ENCODE measurements around the gene RPL13.

DNA sequence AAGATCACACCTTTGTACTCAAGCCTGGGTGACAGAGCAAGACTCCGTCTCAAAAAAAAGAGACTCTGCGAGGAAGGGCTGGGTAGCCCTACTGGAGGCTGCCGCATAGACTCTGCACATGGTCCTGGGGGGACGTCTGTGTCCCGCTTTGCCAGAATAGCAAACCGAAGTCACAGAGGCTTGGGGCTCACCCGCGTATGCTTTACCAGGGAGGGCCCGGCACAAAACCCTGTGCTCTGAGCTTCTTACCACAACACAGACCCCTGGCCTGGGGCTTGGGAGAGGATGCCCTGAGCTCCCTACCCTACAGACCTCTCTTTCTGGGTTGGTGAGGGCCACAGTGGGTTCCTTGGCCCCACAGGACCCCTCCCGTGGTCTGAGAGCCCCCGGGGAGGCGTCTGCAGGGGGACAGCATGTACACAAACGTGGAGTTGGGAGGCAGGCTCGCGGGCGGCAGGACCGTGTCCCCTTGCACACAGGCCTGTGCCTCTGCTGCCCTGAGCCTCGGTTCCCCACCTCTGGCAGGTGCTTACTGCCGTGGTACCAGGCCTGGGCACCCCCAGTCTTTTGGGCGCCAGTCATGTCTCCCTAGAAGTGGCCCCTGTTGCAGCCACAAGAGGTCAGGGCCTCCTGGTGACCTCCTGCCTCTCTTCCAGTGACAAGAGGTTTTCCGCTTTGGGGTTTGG, 28.9 kb downstream of the RPL13 start:
- TF ChIP-seq POLR2A (IDR thresholded peaks at IDR 0.05) = no peak
- TF ChIP-seq, protein P1, sequence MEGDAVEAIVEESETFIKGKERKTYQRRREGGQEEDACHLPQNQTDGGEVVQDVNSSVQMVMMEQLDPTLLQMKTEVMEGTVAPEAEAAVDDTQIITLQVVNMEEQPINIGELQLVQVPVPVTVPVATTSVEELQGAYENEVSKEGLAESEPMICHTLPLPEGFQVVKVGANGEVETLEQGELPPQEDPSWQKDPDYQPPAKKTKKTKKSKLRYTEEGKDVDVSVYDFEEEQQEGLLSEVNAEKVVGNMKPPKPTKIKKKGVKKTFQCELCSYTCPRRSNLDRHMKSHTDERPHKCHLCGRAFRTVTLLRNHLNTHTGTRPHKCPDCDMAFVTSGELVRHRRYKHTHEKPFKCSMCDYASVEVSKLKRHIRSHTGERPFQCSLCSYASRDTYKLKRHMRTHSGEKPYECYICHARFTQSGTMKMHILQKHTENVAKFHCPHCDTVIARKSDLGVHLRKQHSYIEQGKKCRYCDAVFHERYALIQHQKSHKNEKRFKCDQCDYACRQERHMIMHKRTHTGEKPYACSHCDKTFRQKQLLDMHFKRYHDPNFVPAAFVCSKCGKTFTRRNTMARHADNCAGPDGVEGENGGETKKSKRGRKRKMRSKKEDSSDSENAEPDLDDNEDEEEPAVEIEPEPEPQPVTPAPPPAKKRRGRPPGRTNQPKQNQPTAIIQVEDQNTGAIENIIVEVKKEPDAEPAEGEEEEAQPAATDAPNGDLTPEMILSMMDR (IDR thresholded peaks at IDR 0.05) = no peak
